SKM-1 treated with dmso at 0.1 percent for 144 hours (cell line): ENCODE measurements around the gene ZNF436.

ENCODE experiments used
- DNase-seq: peaks from one replicate; lab custom pipeline; 2025; ENCODE audit not compliant: unreplicated experiment; lab: John Stamatoyannopoulos, UW

ZNF436 gene

DNA sequence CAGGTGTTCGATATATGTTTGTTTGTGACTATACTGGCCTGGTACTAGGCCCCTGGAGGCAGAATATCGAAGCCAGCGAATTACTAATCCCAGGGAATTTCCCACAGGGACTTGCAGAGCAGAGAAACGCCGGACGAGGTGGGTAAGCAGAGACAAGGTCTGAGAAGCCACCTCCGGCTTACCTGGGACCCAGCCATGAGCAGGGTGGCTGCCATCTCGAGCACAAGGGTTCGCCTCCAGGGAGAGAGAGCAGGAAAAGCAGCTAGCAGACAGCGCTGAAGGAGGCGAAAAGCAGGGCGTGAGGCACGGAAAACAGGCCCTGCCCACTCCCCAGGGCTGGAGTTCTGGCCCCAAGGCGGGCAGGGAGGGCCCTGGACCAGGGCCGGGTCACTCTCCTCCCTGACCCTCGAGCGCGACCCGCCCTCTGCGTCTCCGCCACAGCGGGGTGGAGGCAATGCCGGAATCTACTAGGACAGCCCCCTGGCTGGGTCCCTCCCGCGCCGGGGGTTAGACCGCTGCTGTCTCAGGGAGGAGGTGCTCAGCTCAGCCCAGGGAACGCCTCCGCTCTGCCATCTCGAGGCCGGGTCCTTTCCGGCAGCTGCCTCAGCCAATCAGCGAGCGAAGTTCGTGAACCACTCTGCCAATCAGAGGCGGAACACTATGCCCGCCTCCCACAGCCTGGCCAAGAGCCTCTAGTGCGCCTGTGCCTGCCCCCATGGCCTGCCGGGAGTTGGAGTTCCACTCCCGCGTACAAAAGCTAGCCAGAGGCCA lies 1.7 kb downstream of the ZNF436 start:
- DNase-seq, result peak; percentile 98

DNA sequence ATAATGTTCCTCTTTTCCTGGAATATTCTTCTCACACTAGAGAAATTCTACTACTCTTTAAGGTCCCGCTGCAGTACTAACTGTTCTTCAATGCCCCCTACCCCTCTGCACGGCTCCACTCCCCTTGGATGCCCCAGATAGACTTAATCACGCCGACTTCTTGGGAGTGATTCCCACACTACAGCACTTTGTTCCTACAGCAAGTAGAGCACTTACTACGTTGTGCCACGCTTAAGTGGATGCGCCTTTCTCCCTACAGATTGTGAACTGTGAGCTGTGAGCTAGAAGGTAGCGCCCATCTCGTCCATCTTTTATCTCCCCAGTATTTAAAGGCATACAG lies 2.2 kb downstream of the ZNF436 start:
- DNase-seq, result no peak

DNA sequence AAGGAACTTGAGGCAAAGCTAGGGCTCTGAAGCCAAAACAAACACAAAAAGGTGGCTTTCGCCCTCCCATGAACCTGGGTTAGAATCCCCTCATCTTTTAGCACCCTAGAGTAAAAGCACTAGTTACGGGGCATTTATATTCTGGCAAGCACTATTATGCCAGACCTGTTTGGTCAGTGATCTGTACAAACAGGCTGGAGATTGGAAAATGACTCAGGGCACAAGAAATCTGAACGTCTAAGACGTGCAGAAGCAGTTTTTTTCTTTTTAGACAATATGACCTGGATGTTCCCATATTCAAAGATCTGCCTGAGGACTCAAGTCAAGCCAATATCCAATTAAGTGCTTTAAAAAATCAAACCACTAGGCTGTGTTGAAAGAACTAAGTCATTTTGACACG lies 3.0 kb downstream of the ZNF436 start:
- no peak for DNase-seq

DNA sequence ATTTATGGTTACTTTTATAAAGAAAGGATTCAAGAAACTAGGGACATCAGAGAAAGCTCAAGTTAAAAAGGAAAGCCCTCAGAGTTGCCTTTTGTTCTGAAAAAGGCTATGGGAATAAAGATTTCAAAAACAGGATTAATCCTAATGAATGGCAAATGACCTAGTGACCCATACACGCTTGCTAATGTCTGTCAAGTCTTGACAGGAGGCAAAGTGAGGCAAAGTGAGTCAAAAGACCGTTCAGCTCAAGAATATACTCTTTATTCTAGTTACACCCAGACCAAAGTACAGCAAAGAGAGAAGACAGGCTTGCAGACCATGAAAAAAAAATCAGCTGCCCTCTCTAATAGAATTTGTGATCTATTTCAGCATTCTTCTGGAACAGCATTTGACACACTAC lies 3.5 kb downstream of the ZNF436 start:
- DNase-seq, result no peak

DNA sequence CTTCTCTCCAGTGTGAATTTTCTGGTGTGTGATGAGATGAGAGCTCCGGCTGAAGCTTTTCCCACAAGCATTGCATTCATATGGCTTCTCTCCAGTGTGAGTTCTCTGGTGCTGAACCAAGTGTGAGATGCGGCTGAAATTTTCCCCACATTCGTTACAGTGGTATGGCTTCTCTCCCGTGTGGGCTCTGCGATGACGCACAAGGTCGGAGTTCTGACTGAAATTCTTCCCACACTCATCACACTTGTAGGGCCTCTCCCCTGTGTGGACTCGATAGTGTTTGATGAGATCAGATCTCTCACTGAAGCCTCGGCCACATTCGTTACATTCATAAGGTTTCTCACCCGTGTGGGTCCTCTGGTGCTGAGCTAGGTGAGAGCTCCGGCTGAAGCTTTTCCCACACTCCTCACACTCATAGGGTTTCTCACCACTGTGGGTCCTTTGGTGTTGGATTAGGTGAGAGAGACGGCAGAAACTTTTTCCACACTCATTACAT lies 7.4 kb downstream of the ZNF436 start:
- no peak for DNase-seq

DNA sequence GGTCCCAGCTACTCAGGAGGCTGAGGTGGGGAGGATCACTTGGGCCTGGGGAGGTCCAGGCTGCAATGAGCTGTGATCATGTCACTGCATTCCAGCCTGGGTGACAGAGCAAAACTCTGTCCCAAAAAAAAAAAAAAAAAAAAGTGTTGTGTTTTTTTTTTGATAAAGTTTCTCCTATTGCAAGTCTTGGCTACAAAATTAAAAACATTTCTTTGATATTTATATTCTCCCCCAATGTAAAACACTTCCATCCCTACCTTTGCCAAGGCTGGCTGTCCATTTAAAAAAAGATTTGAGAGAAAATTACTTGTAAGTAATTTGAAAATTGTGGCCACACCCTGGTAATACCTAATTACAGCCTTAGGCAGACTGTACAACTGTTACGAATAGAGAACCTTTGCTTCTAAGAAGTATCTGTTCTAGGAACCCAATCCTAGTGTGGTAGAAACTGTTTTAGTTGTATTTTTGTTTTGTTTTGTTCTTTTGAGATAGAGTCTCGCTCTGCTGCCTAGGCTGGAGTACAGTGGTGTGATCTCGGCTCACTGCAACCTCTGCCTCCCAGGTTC lies 11.2 kb downstream of the ZNF436 start:
- no peak for DNase-seq

DNA sequence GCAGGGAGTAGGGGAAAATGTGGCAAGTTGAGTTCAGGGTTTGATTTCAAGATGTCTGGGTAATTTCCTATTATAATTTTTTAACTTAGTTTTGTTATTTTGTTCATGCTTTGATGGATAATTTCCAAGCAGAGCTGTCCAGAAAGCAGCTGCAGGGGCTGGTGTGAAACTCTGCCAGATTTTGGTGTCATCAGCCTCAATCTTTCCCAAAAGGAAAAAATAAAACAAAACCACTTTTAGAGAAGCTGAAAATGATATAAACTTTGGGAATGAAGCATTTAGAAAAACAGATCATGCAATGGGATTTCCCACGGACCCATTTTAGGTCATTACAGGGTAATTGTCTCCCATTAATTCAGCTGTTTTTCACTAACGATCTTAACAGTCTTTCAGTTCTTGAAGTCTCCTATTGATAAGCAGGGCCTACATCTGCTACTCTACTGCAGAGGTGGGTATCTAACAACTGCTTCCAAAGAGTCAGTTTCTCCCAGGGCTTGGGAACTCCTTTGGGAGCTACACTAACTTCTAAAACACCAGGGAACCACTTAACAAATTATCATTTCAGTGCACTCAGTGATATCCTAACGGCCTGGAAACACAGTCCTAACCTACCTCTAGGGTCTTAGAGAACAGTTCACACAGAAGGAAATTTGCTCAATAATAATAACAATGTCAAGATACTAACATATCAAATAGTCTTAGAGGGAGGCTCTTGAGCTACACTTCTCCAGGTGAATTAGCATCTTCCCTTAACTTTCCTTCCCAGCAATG lies 12.3 kb downstream of the ZNF436 start:
- DNase-seq, result no peak

DNA sequence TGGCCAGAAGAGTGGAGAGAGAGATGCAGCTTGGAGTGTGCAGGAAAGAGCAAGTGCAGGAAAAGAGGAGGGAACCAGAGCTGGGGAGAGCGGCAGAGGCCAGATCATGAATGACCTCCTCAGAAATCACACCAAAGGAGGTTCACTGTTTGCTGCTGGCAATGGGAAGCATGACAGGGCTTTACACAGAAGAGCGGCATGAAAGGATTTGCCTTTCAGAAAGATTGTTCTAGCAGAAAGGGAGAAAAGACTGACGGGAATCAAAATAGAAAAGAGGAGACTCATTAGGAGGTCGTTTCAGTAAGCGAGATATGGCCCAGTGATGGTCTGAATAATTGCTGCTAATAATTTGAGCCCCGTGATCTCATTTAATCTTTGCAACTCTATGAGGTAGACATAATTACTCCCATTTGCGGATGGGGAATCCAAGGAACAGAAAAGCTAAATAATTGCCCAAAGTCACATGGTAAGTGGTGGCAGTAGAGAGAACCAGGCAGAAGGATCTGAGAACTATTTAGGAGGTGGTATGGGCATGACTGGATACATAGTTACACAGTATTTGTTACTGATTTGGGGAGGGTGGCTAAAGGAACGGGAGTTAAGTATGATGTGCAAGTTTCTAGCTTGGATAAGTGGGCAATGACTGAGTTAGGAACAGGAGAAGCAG lies 13.0 kb downstream of the ZNF436 start:
- DNase-seq, result no peak

DNA sequence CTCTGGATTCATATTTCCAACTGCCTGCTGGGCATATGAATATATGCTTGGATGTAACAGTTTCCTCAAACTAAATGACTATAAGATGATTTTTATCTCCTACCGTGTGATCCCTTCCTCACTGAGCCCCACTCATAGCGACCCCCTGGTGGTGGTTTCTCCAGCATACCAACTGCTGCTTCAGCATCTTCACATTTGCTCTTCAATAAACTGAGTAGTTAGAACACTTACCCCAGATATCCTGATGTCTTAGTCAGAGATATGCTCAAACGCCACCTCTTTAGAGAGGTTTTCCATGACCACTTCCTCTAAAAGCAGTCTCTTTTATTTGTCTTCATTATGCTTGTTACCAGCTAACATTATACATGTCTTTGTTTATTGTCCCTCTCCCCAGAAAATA lies 15.4 kb downstream of the ZNF436 start:
- DNase-seq, result no peak

DNA sequence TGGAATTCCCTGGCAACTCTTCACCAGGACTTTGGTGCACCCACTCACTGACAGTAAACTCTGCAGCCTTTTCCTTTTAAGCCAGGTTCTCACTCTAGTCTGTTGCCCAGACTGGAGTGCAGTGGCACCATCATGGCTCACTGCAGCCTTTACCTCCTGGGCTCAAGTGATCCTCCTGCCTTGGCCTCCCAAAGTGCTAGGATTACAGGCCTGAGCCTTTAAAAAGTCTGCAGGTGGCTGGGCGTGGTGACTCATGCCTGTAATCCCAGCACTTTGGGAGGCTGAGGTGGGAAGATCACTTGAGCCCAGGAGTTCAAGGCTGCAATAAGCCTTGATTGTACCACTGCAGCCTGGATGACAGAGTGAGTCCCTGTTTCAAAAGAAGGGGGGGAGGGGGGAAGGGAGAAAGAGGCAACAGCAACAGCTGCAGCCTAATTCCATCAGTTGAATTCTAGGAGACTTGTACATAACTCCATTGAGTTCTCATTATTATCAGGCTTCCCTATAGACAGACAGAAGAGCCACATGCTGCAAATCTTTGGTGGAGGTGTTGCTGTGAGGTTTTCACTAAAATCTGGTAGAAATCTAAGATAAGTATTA lies 17.4 kb downstream of the ZNF436 start:
- no peak for DNase-seq

DNA sequence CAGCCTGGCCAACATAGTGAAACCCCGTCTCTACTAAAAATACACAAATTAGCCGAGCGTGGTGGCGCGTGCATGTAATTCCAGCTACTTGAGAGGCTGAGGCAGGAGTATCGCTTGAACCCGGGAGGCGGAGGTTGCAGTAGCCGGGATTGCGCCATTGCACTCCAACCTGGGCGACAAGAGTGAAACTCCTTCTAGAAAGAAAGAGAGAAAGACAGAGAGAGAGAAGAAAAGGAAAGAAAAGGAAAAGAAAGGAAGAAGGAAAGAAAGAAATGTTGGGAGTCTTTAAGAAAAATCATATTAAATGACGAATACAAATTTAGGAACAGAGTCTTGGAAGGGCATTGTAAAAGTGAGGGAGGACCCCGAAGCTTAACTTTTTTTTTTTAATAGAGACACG lies 23.7 kb downstream of the ZNF436 start:
- DNase-seq, result no peak

DNA sequence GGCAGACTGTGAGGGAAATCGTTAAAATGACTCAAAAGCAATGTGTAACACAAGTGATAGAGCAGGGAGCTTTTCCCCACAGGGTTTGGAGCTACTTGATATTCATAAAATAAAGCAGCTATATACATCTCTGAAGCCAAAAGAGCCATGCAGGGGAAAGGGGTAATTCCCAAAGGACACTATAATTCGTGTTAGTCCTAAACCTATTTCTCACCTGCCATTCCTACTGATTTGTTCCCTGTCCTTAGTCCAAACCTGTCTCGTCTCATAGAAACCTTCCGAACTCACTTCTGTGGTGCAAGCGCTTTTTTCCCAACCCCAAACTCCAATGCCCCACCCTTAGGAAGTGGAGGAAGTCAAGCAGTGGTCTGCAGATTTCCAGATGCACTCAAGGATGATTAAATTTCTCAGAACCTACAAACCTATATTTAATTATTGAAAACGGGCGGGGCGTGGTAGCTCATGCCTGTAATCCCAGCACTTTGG lies 24.6 kb downstream of the ZNF436 start:
- DNase-seq, result no peak

DNA sequence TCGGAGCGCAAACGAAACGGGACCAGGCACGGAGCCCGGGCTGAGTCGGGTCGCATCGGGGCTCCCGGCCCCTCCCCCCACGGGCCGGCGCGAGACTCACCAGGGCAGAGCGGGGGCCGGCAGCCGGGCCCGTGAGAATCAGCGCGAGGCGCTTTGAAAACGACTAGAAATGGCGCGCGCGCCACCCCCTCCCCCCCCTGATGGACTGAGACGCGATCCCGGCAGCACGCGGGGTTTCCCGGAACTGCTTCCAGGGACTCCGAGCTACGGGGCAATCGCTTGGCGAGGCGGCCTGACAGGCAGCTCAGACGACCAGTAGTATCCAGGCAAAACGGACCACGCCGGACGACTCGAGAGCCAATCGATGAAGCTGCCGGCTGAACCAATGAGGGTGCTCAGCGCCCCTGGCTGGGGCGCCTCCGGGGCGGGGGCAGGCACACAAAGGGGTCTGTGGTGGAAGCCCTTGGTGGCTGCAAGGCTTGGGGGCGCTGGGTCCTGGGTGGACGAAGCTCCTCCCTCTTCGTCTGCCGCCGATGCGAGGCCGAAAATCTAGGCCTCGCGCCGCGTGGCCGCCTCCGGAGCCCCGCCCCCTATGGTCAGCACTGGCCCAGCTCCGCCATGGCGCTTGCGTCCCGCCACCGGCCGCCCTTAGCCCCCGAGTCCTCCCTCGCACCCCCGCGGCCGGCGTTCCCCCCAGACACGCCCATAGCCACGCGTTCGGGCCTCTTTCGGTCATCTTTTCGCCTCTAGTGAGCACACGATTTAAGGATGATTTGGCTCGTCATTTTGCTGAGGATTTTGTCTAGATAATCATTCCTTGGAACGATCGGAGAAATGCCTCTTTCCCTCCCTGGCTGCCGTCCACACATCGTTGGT lies 25.3 kb downstream of the ZNF436 start, which contains the start of gene HNRNPR:
TSS of gene HNRNPR (minus strand) at position 174 of the 876 bp plus-strand sequence. CDS start 3,276 bp downstream, outside the sequence.
- peak; percentile 98 for DNase-seq

DNA sequence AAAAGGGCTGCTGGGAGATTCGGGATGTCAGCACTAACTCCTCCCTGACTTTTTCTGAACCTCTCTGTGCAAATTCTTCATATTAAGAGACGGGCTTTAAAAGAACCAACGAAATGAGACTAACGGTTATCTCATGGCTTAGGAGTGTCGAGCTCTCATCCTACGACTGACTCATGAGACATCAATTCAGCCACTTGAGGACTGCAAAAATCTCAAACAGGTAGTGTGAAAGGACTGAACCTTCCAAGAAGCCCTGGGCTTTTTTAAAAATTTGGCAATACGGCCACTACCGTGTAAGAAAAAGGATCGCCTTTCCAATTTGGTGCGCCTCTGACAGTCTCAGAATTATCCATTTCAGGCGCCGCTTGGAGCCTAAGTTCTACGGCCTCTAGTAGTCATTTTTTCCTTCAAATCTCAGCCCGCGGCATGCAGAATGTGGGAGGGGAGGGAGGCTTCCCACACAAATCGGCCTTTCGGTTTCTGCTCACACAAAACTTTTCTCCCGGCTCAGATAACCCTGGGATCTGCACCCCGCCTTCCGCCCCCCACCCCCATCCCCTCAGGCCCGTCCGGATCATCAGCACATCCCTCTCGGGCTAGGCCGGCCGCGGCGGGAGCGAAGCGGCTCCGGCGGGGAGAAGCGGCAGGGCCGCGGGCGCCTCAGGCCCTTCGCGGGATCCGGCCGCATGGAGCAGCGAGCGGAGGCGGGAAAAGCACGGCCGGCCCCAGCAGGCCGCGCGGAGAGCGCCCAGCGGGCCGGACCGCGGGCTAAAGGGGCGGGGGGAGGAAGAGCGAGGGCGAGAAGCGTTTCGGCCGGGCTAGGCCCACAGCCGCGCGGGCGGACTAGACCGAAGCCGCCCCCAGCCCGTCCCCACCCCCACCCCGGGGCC lies 26.2 kb downstream of the ZNF436 start:
- DNase-seq, result peak; percentile 35

DNA sequence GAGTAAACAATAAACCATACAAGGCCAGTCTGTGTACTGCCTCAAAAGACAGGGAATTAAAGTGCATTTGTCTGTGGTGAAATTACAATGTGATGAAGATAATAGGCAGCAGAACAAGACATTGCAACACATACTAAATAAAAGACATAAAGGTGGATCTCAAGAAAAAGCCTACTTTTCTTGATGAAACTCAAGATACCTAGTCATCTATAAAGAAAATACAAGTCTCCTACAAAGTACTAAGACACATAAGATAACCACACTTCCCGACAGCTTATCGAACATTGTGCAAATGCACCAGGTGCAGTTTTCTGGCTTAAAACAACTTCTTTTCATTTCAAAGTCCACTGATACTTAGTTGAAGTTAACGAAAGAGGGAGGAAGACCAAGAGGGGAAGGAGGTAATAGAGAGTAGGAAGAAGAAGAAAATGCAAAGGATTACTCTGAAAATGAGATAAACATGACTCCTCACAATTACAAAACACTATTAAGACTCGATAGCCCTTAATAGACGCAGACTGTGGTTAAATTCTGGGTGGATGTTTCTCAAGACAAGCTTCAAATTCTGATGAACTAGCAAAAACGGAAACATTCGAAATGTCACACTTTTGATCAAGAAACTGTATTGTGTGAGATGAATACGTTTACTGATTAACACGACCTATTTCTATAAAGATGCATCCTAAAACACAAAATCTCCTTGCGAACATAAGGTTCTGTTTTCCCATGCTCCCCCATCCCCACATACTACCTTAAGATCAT lies 27.5 kb downstream of the ZNF436 start:
- DNase-seq, result no peak

DNA sequence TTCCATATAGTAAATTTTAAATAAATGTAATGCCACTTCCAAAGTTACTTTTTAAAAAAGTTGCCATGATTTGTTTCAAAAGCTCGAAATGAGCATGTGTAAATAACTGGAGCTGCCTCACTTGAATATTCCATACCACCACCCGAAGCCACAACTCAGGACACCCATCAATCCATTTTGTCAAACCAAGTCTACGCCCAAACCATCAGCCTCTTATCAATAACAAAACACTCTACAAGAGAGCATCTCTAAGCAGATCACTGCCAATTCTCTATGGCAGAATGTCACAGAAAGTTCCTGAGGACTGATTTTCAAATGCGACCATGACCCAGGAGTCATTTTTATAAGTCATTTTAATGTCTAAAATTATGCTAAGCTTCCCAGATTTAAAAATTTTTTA lies 30.0 kb downstream of the ZNF436 start:
- no peak for DNase-seq

DNA sequence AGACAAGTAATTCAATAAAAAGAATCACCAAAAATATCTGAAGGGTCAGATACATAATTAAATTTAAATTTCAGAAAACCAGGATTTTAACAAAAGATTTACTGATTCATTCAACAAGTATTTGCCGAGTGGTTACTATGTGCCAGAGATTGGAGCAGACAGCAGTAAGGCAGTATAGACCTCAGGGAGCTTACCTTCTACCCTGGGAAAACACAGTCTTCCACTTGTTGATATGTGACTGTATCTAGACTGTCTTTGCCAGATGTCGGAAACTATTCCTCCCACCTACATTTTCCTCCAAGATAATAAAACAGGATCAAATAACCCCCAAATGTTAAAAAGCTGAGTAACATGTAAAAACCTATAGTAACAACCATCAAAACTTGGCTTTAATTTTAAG lies 31.8 kb downstream of the ZNF436 start:
- DNase-seq, result no peak

DNA sequence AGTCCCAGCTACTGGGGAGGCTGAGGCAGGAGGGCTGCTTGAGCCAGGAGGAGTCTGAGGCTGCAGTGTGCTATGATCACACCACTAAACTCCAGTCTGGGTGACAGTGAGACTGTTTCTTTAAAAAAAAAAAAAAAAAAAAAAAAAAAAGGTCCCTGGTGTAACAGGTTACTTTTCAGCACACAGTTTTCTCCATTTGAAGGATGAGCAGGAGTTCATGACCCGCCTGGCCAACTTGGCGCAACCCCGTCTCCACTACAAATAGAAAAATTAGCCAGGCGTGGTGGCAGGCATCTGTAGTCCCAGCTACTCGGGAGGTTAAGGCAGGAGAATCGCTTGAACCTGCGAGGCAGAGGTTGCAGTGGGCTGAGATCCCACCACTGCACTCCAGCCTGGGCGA lies 37.9 kb downstream of the ZNF436 start:
- no peak for DNase-seq
